HFFc6 (cell line): Measurements from ENCODE around the gene ZNF789. TPM values are rescaled to one million over a fixed set of nuclear protein-coding genes. Genes with fewer than 3 reads are reported as not detected.
"Not testable (repeated sequence)": the region's sequence is repeated elsewhere in the genome, so short reads cannot be mapped to it uniquely, and the experiment has no call there.

Source experiments
- DNase-seq: peaks from one replicate; pipeline ENCODE4 v3.0.0-alpha.2; 2018
- H3K27ac Mint-ChIP-seq: 2 replicates; pipeline ENCODE4 v1.8.0; 2020; ENCODE audit warnings: mild to moderate bottlenecking, mixed read lengths
- H3K27me3 Mint-ChIP-seq: 2 replicates; pipeline ENCODE4 v1.8.0; 2021; ENCODE audit warnings: mild to moderate bottlenecking, moderate library complexity, mixed read lengths; ENCODE audit not compliant: insufficient read depth
- H3K36me3 Mint-ChIP-seq: 2 replicates; pipeline ENCODE4 v1.8.0; 2021; ENCODE audit warnings: low read depth, mixed read lengths
- H3K4me1 Mint-ChIP-seq: 2 replicates; pipeline ENCODE4 v1.8.0; 2020; ENCODE audit warnings: low read depth, mixed read lengths
- H3K4me3 Mint-ChIP-seq: 2 replicates; pipeline ENCODE4 v1.8.0; 2020; ENCODE audit warnings: mild to moderate bottlenecking, moderate library complexity, mixed read lengths
- H3K9me3 Mint-ChIP-seq: 2 replicates; pipeline ENCODE4 v1.8.0; 2020; ENCODE audit warnings: mild to moderate bottlenecking, mixed read lengths
- long read RNA-seq: library from polyadenylated mRNA; unstranded; transcript quantifications from one replicate; pipeline ENCODE4 v2.0.0, GENCODE V29; 2019
- total RNA-seq, 6 experiments: library from RNA; stranded (reverse); fragmentation: NEBNext Ultra II Directional; extraction: Animal tissue kit (Norgen Biotek cat#: 25700); gene quantifications; 2 replicates in 1 of 6; 3 replicates in 5 of 6; pipeline ENCODE4 v1.2.3, GENCODE V29; 2021
- TF ChIP-seq, protein P1 (sequence below): fragments of 200-600 bp; sonication (generic); IDR thresholded peaks from 2 replicates; pipeline ENCODE4 v1.5.0; 2021; ENCODE audit warnings: antibody characterized with exemption, mild to moderate bottlenecking

Gene ZNF789
- 1 to 10 TPM; 5.2 to 6.4 (median 5.6) TPM for total RNA-seq
- long read RNA-seq, partial matches to known transcripts, result 0 of 6 reads
- long read RNA-seq, other reads (novel, unspliced or antisense), result 5 of 6 reads

GRCh38 chr7:99472561-99473314 lies at the start of gene ZNF789:
Gene ZNF789, plus strand, starts transcription at chr7:99472890. Its CDS starts 3,567 bp downstream, at chr7:99476457.
- Mint-ChIP-seq H3K9me3 (no peaks in the 10 kb centered on the region), H3K4me1 (peaks cover 22% of the 10 kb centered on the region), H3K27me3 (peaks cover 10% of the 10 kb centered on the region), H3K36me3 (peaks cover 9% of the 10 kb centered on the region), H3K4me3 (peak within 1 kb of the TSS; percentile 94), H3K27ac (peak within 1 kb of the TSS; percentile 89)
- TF ChIP-seq, protein P1, sequence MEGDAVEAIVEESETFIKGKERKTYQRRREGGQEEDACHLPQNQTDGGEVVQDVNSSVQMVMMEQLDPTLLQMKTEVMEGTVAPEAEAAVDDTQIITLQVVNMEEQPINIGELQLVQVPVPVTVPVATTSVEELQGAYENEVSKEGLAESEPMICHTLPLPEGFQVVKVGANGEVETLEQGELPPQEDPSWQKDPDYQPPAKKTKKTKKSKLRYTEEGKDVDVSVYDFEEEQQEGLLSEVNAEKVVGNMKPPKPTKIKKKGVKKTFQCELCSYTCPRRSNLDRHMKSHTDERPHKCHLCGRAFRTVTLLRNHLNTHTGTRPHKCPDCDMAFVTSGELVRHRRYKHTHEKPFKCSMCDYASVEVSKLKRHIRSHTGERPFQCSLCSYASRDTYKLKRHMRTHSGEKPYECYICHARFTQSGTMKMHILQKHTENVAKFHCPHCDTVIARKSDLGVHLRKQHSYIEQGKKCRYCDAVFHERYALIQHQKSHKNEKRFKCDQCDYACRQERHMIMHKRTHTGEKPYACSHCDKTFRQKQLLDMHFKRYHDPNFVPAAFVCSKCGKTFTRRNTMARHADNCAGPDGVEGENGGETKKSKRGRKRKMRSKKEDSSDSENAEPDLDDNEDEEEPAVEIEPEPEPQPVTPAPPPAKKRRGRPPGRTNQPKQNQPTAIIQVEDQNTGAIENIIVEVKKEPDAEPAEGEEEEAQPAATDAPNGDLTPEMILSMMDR, result peak; percentile 5; the same call in 1 of the 2 replicates
- peak; percentile 96 for DNase-seq

DNA sequence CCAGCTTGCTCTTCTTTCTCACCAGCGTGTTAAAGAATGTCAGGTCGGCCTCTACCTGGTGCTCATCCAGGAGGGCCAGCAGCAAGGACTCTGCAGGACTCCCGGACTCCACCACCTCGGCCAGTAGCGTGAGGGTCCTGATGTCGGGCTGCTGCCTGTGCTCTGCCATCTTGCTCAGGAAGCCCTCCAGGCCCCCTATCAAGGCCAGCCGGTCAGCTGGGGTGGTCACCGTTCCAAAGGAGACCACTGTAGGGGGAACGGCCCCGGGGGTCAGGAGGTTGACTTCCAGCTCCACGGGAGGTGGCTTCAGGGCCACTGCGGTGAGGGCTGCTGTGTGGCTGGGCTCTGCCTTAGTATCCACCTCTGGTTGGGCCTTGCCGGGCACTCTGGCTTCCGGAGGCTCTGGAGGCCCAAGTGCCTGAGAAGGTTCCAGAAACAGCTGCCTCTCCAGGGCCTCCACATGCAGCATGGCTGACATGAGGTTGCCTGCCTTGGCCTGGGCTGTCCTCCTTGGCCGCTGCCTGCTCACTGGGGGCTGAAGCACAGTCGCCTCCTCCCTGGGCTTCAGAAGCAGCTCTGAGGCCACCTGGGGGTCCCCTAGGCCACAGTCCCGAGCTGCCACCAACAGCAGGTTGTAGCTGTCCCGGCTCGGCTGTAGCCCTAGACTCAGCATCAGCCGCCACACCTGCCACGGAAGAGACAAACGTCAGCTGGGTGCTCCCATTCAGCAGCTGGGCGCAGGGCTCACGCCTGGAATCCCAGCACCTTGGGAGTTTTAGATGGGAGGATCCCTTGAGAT lies 47.6 kb upstream of the ZNF789 start:
- Mint-ChIP-seq H3K4me3 (no peak overlapping the region), H3K4me1 (no peaks in the 10 kb centered on the region), H3K9me3 (no peaks in the 10 kb centered on the region), H3K27me3 (no peaks in the 10 kb centered on the region), H3K27ac (no peak overlapping the region), H3K36me3 (peaks cover 5% of the 10 kb centered on the region)
- TF ChIP-seq, protein P1, result no peak
- no peak for DNase-seq

DNA sequence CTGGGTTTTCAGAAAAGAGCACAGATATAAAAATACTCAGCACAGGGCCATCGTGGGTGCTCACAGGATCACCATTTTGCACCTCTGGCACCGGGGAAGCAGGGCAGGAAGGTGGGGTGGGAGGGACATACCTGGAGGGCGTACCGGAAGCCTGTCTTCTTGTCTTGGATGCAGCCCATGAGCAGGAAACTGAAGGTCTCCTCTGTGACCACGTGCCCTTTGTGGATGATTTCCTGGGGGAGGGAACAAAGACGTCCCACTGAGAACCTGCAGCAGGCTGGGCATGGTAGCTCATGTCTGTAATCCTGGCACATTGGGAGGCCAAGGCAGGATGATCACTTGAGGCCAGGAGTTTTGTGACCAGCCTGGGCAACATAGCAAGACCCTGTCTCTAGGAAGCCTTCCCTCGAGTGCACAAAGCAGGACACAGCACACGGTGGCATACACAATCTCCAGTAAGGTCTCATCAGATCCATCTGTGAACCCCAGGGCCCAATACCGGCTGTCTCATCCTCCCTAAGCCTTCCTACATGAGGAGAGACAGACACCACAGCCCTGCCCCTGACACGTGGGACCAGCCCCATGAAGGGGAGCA lies 43.6 kb upstream of the ZNF789 start:
- Mint-ChIP-seq H3K27ac (no peak overlapping the region), H3K9me3 (no peaks in the 10 kb centered on the region), H3K4me1 (no peaks in the 10 kb centered on the region), H3K4me3 (no peak overlapping the region), H3K36me3 (peaks cover 12% of the 10 kb centered on the region), H3K27me3 (no peaks in the 10 kb centered on the region)
- TF ChIP-seq, protein P1, result no peak
- no peak for DNase-seq

DNA sequence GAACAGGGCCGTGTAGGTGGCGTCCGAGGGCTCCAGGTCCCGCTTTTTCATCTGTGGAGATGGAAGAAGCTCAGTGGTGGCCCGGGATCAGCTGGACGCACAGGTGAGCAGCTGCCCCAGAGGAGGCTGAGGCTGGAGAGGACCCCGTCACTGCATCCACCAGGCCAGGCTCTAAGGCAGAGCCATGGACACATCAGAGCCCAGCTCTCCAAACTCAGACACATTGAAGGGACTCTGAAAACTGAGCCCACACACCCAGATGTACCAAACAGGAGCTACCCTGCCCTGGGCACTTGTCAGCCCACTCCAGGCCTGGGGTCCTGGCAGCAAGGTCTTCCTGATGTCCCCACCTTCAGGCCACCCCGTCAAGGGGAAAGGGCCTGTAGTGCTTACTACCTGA lies 42.9 kb upstream of the ZNF789 start:
- TF ChIP-seq, protein P1, result no peak
- no peaks in the 10 kb centered on the region for H3K27me3 Mint-ChIP-seq
- H3K4me1 Mint-ChIP-seq, result no peaks in the 10 kb centered on the region
- H3K9me3 Mint-ChIP-seq, result no peaks in the 10 kb centered on the region
- H3K36me3 Mint-ChIP-seq, result peaks cover 8% of the 10 kb centered on the region
- H3K4me3 Mint-ChIP-seq, result no peak overlapping the region
- DNase-seq, result no peak
- no peak overlapping the region for H3K27ac Mint-ChIP-seq

DNA sequence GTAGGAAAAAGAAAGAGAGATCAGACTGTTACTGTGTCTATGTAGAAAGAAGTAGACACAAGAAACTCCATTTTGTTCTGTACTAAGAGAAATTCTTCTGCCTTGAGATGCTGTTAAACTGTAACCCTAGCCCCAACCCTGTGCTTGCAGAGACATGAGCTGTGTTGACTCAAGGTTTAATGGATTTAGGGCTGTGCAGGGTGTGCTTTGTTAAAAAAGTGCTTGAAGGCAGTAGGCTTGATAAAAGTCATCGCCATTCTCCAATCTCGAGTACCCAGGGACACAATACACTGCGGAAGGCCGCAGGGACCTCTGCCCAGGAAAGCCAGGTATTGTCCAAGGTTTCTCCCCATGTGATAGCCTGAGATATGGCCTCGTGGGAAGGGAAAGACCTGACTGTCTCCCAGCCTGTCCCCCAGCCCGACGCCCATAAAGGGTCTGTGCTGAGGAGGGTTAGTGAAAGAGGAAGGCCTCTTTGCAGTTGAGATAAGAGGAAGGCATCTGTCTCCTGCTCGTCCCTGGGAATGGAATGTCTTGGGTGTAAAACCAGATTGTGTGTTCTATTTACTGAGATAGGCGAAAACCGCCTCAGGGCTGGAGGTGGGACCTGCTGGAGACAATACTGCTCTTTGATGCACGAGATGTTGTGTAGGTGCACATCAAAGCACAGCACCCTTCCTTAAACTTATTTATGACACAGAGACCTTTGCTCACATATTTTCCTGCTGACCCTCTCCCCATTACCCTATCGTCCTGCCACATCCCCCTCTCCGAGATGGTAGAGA lies 40.7 kb upstream of the ZNF789 start:
- not testable (repeated sequence) for H3K4me1 Mint-ChIP-seq, H3K4me3 Mint-ChIP-seq, H3K27ac Mint-ChIP-seq, DNase-seq, H3K36me3 Mint-ChIP-seq, H3K27me3 Mint-ChIP-seq, H3K9me3 Mint-ChIP-seq
